Nephron progenitor cell (in vitro differentiated cells): ENCODE results near the gene RAD51B.

Experiments
- DNase-seq: peaks from one replicate; pipeline ENCODE4 v3.0.0; 2021
- H3K27ac Mint-ChIP-seq: 2 replicates; pipeline ENCODE4 v1.8.0; 2021; ENCODE audit warnings: mild to moderate bottlenecking, moderate library complexity, mixed read lengths
- H3K27me3 Mint-ChIP-seq: 2 replicates; pipeline ENCODE4 v1.8.0; 2021; ENCODE audit warnings: mild to moderate bottlenecking, low read depth, mixed read lengths; ENCODE audit not compliant: poor library complexity
- H3K36me3 Mint-ChIP-seq: 2 replicates; pipeline ENCODE4 v1.8.0; 2021; ENCODE audit warnings: low read depth, mixed read lengths
- H3K4me1 Mint-ChIP-seq: 2 replicates; pipeline ENCODE4 v1.8.0; 2021; ENCODE audit warnings: mixed read lengths
- H3K4me3 Mint-ChIP-seq: 2 replicates; pipeline ENCODE4 v1.8.0; 2021; ENCODE audit warnings: mild to moderate bottlenecking, moderate library complexity, mixed read lengths
- H3K9me3 Mint-ChIP-seq: 2 replicates; pipeline ENCODE4 v1.8.0; 2021; ENCODE audit warnings: mild to moderate bottlenecking, moderate library complexity, mixed read lengths
- CTCF ChIP-seq: fragments of 200-600 bp; sonication (generic); IDR thresholded peaks from 2 replicates; pipeline ENCODE4 v1.5.0; 2021; ENCODE audit warnings: antibody characterized with exemption

The RAD51B gene

GRCh38 chr14:68271913-68272391 is 452.4 kb downstream of the RAD51B start:
- H3K4me1 Mint-ChIP-seq: peaks cover 46% of the 10 kb centered on the region
- H3K27me3 Mint-ChIP-seq: no peaks in the 10 kb centered on the region
- no peak for TF ChIP-seq CTCF
- H3K4me3 Mint-ChIP-seq: no peak overlapping the region
- no peak for DNase-seq
- H3K9me3 Mint-ChIP-seq: no peaks in the 10 kb centered on the region
- H3K36me3 Mint-ChIP-seq: no peaks in the 10 kb centered on the region
- no peak overlapping the region for H3K27ac Mint-ChIP-seq

- Mint-ChIP-seq H3K4me3 (no peak overlapping the region), H3K27me3 (no peaks in the 10 kb centered on the region), H3K36me3 (no peaks in the 10 kb centered on the region), H3K4me1 (peaks cover 41% of the 10 kb centered on the region), H3K9me3 (no peaks in the 10 kb centered on the region), H3K27ac (no peak overlapping the region)
- no peak for DNase-seq
- no peak for TF ChIP-seq CTCF
Observed at GRCh38 chr14:68273413-68273812, 453.8 kb downstream of the RAD51B start.

GRCh38 chr14:68274725-68275124 is 455.1 kb downstream of the RAD51B start:
- Mint-ChIP-seq H3K36me3 (no peaks in the 10 kb centered on the region), H3K27ac (no peak overlapping the region), H3K27me3 (peaks cover 2% of the 10 kb centered on the region), H3K9me3 (no peaks in the 10 kb centered on the region), H3K4me1 (peaks cover 41% of the 10 kb centered on the region), H3K4me3 (no peak overlapping the region)
- no peak for TF ChIP-seq CTCF
- no peak for DNase-seq

GRCh38 chr14:68278576-68279436 is 459.2 kb downstream of the RAD51B start:
- Mint-ChIP-seq H3K9me3 (no peaks in the 10 kb centered on the region), H3K27me3 (peaks cover 2% of the 10 kb centered on the region), H3K4me3 (no peak overlapping the region), H3K4me1 (peaks cover 73% of the 10 kb centered on the region), H3K36me3 (no peaks in the 10 kb centered on the region), H3K27ac (peak overlapping the region; percentile 57)
- DNase-seq: no peak
- TF ChIP-seq CTCF: no peak

- H3K4me3 Mint-ChIP-seq: no peak overlapping the region
- peaks cover 78% of the 10 kb centered on the region for H3K4me1 Mint-ChIP-seq
- H3K9me3 Mint-ChIP-seq: no peaks in the 10 kb centered on the region
- TF ChIP-seq CTCF: no peak
- peak overlapping the region; percentile 57 for H3K27ac Mint-ChIP-seq
- DNase-seq: no peak
- H3K27me3 Mint-ChIP-seq: peaks cover 2% of the 10 kb centered on the region
- H3K36me3 Mint-ChIP-seq: no peaks in the 10 kb centered on the region
Observed at GRCh38 chr14:68279437-68279720, 459.8 kb downstream of the RAD51B start.

GRCh38 chr14:68279777-68280233 is 460.2 kb downstream of the RAD51B start:
- DNase-seq: no peak
- no peak overlapping the region for H3K4me3 Mint-ChIP-seq
- H3K9me3 Mint-ChIP-seq: no peaks in the 10 kb centered on the region
- no peak for TF ChIP-seq CTCF
- peaks cover 2% of the 10 kb centered on the region for H3K27me3 Mint-ChIP-seq
- H3K36me3 Mint-ChIP-seq: no peaks in the 10 kb centered on the region
- H3K4me1 Mint-ChIP-seq: peaks cover 81% of the 10 kb centered on the region
- peak overlapping the region; percentile 42 for H3K27ac Mint-ChIP-seq
